ENCODE measurements around the gene RNF32. TPM values are rescaled to one million over a fixed set of nuclear protein-coding genes. Genes with fewer than 3 reads are reported as not detected.

RNF32 gene
- total RNA-seq, 1 donor: under 0.01 TPM

DNA sequence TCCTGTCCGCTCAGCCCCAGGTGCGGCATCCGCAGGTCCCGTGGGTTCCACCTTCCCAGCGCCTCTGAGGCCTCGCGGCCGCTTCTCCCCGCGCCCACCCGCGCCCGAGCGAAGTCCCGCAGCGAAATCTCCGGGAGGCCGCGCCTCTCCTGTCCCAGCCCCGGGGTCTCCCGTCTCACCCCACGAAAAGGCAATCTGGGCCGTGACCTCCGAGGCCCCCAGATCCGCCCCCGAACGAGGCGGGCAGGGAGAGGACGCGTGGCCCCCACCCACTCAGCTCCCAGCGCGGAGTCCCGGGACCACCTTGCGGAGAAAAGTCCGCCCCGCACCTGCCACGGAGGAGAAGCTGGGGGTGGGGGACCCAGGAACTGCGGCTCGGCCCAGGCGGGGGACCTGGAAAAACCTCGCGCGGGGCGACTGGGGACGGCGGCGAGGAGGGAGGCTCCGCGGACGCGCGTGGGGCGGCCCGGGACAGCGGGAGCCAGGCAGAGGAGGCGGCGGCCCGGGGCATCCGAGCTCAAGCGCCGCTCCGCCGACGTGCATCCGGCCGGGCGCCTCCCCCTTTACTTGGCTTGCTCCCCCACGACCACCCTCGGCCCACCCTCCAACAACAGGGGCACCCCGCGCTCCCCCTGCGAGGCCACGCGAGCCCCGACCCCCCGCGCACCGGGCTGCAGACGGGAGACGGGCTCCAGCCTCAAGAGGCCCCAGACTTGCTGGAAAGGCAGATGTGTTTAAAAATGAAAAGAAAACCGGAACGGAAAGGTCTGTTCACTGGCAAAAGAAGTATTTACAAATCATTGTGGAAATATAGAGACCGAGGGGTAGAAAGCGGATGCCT, 33.0 kb upstream of the RNF32 start:
- Histone ChIP-seq H3K27ac (ENCODE audit: low read depth, low read length) (no peak overlapping the region), H3K36me3 (ENCODE audit: insufficient read depth, low read length) (no peaks in the 10 kb centered on the region), H3K4me3 (ENCODE audit: insufficient read depth, low read length) (peak overlapping the region; percentile 67), H4K20me1 (ENCODE audit: insufficient read depth, low read length) (no peaks in the 10 kb centered on the region), H3K27me3 (ENCODE audit: insufficient read depth, low read length) (peaks cover 2% of the 10 kb centered on the region), H3K79me2 (ENCODE audit: insufficient read depth, low read length) (no peaks in the 10 kb centered on the region), H2AFZ (ENCODE audit: low read length) (peak overlapping the region; percentile 41), H3K4me1 (ENCODE audit: insufficient read depth, low read length) (no peaks in the 10 kb centered on the region), H3K4me2 (ENCODE audit: insufficient read depth, low read length) (peak overlapping the region; percentile 78), H3K9me3 (ENCODE audit: low read depth, low read length) (no peaks in the 10 kb centered on the region)
- peak; percentile 88 for DNase-seq (ENCODE audit: insufficient read length, low spot score, missing footprints)
- TF ChIP-seq, protein P1, sequence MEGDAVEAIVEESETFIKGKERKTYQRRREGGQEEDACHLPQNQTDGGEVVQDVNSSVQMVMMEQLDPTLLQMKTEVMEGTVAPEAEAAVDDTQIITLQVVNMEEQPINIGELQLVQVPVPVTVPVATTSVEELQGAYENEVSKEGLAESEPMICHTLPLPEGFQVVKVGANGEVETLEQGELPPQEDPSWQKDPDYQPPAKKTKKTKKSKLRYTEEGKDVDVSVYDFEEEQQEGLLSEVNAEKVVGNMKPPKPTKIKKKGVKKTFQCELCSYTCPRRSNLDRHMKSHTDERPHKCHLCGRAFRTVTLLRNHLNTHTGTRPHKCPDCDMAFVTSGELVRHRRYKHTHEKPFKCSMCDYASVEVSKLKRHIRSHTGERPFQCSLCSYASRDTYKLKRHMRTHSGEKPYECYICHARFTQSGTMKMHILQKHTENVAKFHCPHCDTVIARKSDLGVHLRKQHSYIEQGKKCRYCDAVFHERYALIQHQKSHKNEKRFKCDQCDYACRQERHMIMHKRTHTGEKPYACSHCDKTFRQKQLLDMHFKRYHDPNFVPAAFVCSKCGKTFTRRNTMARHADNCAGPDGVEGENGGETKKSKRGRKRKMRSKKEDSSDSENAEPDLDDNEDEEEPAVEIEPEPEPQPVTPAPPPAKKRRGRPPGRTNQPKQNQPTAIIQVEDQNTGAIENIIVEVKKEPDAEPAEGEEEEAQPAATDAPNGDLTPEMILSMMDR (IDR thresholded peaks at IDR 0.05; ENCODE audit: extremely low read depth, low read depth, low read length): no peak

DNA sequence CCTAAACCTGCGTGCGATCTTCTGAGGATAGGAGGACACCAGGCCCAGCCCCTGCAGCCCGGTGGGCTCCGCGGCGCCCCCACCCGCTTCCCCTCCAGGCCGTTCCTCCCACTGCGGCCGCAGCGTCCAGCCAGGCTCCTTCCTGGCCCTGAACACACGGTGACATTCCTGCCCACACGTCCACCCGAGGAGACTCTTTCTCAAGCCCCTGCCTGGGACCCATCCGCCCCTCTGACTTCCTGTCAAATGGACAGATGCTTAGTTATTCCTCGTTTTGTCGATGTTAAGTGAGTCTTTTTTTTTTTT, 32.4 kb upstream of the RNF32 start:
- DNase-seq (ENCODE audit: insufficient read length, low spot score, missing footprints): no peak
- H3K79me2 ChIP-seq (ENCODE audit: insufficient read depth, low read length): no peaks in the 10 kb centered on the region
- TF ChIP-seq, protein P1 (IDR thresholded peaks at IDR 0.05; ENCODE audit: extremely low read depth, low read depth, low read length): no peak
- H3K4me2 ChIP-seq (ENCODE audit: insufficient read depth, low read length): peak overlapping the region; percentile 78
- no peaks in the 10 kb centered on the region for H3K36me3 ChIP-seq (ENCODE audit: insufficient read depth, low read length)
- H4K20me1 ChIP-seq (ENCODE audit: insufficient read depth, low read length): no peaks in the 10 kb centered on the region
- no peak overlapping the region for H3K27ac ChIP-seq (ENCODE audit: low read depth, low read length)
- no peaks in the 10 kb centered on the region for H3K9me3 ChIP-seq (ENCODE audit: low read depth, low read length)
- peak overlapping the region; percentile 41 for H2AFZ ChIP-seq (ENCODE audit: low read length)
- H3K27me3 ChIP-seq (ENCODE audit: insufficient read depth, low read length): peaks cover 2% of the 10 kb centered on the region
- no peaks in the 10 kb centered on the region for H3K4me1 ChIP-seq (ENCODE audit: insufficient read depth, low read length)
- peak overlapping the region; percentile 67 for H3K4me3 ChIP-seq (ENCODE audit: insufficient read depth, low read length)

DNA sequence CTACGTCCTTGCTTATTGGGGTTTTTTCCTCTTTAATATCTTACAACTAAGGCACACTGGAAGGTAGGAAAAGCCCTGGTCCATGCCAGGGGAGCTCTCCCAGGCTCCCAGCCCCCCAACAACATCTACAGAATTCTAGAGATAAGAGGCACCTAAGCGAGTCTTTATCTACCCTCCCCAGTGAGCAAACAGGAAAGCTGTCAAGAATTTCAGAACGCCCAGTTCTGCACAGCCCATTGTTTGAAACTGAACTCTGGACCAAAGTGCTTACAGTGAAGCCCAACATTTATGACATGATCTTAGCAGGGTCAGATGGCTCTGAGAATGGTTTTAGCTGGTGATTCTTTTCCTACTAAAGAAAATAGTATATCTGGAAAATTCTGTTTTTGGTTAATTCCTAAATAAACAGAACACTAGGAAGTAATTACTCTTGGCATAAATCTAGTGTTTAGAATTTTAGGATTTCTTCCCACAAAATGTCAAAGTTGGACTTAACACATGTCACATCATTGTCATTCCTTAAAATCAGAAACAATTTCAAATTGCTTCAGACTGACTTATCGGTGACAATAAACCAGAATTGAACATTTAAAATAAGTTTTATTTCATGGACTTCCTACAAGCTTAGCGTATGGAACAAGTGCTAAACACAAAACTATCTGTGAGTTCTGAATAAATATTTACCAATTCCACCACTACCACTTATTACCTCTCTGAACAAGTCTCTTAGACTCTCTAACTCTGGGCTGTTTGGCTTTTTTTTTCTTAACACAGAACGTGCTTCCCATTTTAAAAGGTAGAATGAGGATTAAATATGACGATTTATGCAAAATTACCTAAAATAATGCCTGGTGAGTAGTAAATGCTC, 31.3 kb upstream of the RNF32 start:
- Histone ChIP-seq H3K27me3 (ENCODE audit: insufficient read depth, low read length) (peaks cover 2% of the 10 kb centered on the region), H3K36me3 (ENCODE audit: insufficient read depth, low read length) (no peaks in the 10 kb centered on the region), H3K79me2 (ENCODE audit: insufficient read depth, low read length) (no peaks in the 10 kb centered on the region), H4K20me1 (ENCODE audit: insufficient read depth, low read length) (no peaks in the 10 kb centered on the region), H3K27ac (ENCODE audit: low read depth, low read length) (no peak overlapping the region), H3K4me1 (ENCODE audit: insufficient read depth, low read length) (no peaks in the 10 kb centered on the region), H2AFZ (ENCODE audit: low read length) (no peak overlapping the region), H3K9me3 (ENCODE audit: low read depth, low read length) (no peaks in the 10 kb centered on the region), H3K4me3 (ENCODE audit: insufficient read depth, low read length) (no peak overlapping the region), H3K4me2 (ENCODE audit: insufficient read depth, low read length) (no peak overlapping the region)
- TF ChIP-seq, protein P1 (IDR thresholded peaks at IDR 0.05; ENCODE audit: extremely low read depth, low read depth, low read length): no peak
- DNase-seq (ENCODE audit: insufficient read length, low spot score, missing footprints): no peak

DNA sequence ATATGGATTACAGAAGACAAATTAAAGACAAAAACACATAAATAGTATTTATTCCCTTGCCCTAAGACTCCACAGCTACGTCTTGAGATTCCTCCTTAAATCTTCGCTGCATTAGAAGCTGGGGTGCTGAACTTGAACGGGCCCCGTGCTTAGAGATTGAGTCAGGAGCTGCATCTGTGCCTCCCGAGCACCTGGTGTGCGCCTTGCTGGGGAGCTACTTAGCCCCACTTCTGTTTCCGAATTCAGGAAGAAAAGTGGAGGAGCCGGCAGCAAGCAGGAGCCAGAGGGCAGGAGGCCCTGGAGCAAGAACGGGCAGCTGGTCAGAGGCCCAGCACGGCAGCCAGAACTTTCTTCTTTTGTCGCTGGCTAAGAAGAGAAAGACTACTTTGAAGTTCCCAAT, 30.4 kb upstream of the RNF32 start:
- TF ChIP-seq, protein P1 (IDR thresholded peaks at IDR 0.05; ENCODE audit: extremely low read depth, low read depth, low read length): no peak
- no peaks in the 10 kb centered on the region for H3K36me3 ChIP-seq (ENCODE audit: insufficient read depth, low read length)

More for the DNA sequence above, 30.4 kb upstream of the RNF32 start:
- peaks cover 3% of the 10 kb centered on the region for H3K27me3 ChIP-seq (ENCODE audit: insufficient read depth, low read length)
- peak; percentile 58 for DNase-seq (ENCODE audit: insufficient read length, low spot score, missing footprints)
- H3K4me2 ChIP-seq (ENCODE audit: insufficient read depth, low read length): no peak overlapping the region
- H3K27ac ChIP-seq (ENCODE audit: low read depth, low read length): no peak overlapping the region
- H3K9me3 ChIP-seq (ENCODE audit: low read depth, low read length): no peaks in the 10 kb centered on the region
- H3K4me1 ChIP-seq (ENCODE audit: insufficient read depth, low read length): no peaks in the 10 kb centered on the region
- H3K79me2 ChIP-seq (ENCODE audit: insufficient read depth, low read length): no peaks in the 10 kb centered on the region
- no peaks in the 10 kb centered on the region for H4K20me1 ChIP-seq (ENCODE audit: insufficient read depth, low read length)
- no peak overlapping the region for H3K4me3 ChIP-seq (ENCODE audit: insufficient read depth, low read length)
- no peak overlapping the region for H2AFZ ChIP-seq (ENCODE audit: low read length)
